NOMO-1 treated with DMSO at 0.1 percent for 48 hours (cell line): ENCODE data around the gene PURB.
A peak's percentile ranks its signal among the peaks of the same experiment; 100 is the strongest.
"Not testable (repeated sequence)": the region's sequence is repeated elsewhere in the genome, so short reads cannot be mapped to it uniquely, and the experiment has no call there.

ENCODE experiments used
- DNase-seq: peaks from one replicate; lab custom pipeline; 2025; ENCODE audit not compliant: unreplicated experiment; lab: John Stamatoyannopoulos, UW

Gene PURB

GRCh38 chr7:44885394-44886317, at the start of gene PURB:
Gene PURB, minus strand, starts transcription at chr7:44885530. Its CDS starts 182 bp downstream, at chr7:44885348.
- DNase-seq: peak; percentile 94

- no peak for DNase-seq
Observed at GRCh38 chr7:44935016-44935415, 49.7 kb upstream of the PURB start.

- DNase-seq: not testable (repeated sequence)
Observed at GRCh38 chr7:44934510-44934909, 49.2 kb upstream of the PURB start.

- DNase-seq: no peak
Observed at GRCh38 chr7:44930921-44931320, 45.6 kb upstream of the PURB start.

GRCh38 chr7:44922351-44922694, 37.0 kb upstream of the PURB start:
- DNase-seq: no peak

- DNase-seq: peak; percentile 71
Observed at GRCh38 chr7:44921607-44922350, 36.4 kb upstream of the PURB start.

GRCh38 chr7:44920119-44920518, 34.8 kb upstream of the PURB start:
- DNase-seq: no peak

- no peak for DNase-seq
Observed at GRCh38 chr7:44918029-44918428, 32.7 kb upstream of the PURB start.

- no peak for DNase-seq
Observed at GRCh38 chr7:44917465-44917864, 32.1 kb upstream of the PURB start.

- no peak for DNase-seq
Observed at GRCh38 chr7:44914992-44915607, 29.8 kb upstream of the PURB start.

GRCh38 chr7:44912775-44913347, 27.5 kb upstream of the PURB start:
- DNase-seq: no peak

- DNase-seq: no peak
Observed at GRCh38 chr7:44911911-44912310, 26.6 kb upstream of the PURB start.

- DNase-seq: no peak
Observed at GRCh38 chr7:44909596-44910389, 24.5 kb upstream of the PURB start.

- no peak for DNase-seq
Observed at GRCh38 chr7:44906965-44907364, 21.6 kb upstream of the PURB start.

GRCh38 chr7:44905002-44905635, 19.8 kb upstream of the PURB start:
- DNase-seq: no peak

- no peak for DNase-seq
Observed at GRCh38 chr7:44899443-44899842, 14.1 kb upstream of the PURB start.

- DNase-seq: no peak
Observed at GRCh38 chr7:44898039-44898438, 12.7 kb upstream of the PURB start.

GRCh38 chr7:44897309-44897708, 12.0 kb upstream of the PURB start:
- DNase-seq: peak; percentile 26

- no peak for DNase-seq
Observed at GRCh38 chr7:44894888-44895580, 9.7 kb upstream of the PURB start.
